Measurements from ENCODE around the gene CREB3.

DNA sequence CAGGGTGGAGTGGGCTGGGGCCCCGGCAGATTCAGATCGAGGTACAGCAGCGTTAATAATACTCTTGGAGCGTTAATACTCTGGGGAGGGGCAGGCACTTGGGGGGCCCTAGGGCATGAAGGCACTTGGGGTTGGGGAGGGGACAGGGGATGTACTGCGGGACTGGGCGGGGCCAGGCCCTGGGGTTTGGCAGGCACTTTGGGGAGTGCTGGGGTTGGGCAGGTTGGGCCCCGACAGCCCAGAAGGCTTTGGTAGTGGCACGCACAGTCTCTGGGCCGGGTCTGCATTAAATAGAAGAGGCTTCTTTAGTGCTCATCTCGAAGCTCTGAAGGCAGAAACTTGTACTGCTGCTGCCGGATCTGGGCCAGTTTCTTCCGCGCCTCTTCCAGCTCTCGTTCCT, 35.0 kb upstream of the CREB3 start:
- TF ChIP-seq POLR2A (IDR thresholded peaks at IDR 0.05; ENCODE audit: low read length) (no peak), GATA1 (IDR thresholded peaks at IDR 0.05; ENCODE audit: low read depth, low read length) (no peak)
